ENCODE measurements around the gene DAAM1.

The DAAM1 gene

GRCh38 chr14:59262717-59263454 lies 74.4 kb downstream of the DAAM1 start:
- DNase-seq = no peak

- DNase-seq = peak; percentile 68
These were observed 77.3 kb downstream of the DAAM1 start for GRCh38 chr14:59265808-59266207.

- no peak for DNase-seq
These were observed 78.6 kb downstream of the DAAM1 start for GRCh38 chr14:59267046-59267445.

GRCh38 chr14:59268011-59268410 lies 79.5 kb downstream of the DAAM1 start:
- no peak for DNase-seq

GRCh38 chr14:59268858-59269257 lies 80.4 kb downstream of the DAAM1 start:
- DNase-seq = no peak

GRCh38 chr14:59269466-59269865 lies 81.0 kb downstream of the DAAM1 start:
- DNase-seq = no peak

- DNase-seq = no peak
These were observed 82.8 kb downstream of the DAAM1 start for GRCh38 chr14:59271256-59271655.

GRCh38 chr14:59271734-59272133 lies 83.3 kb downstream of the DAAM1 start:
- no peak for DNase-seq

- no peak for DNase-seq
These were observed 84.2 kb downstream of the DAAM1 start for GRCh38 chr14:59272633-59273032.

GRCh38 chr14:59273737-59274136 lies 85.3 kb downstream of the DAAM1 start:
- no peak for DNase-seq

- DNase-seq = no peak
These were observed 86.5 kb downstream of the DAAM1 start for GRCh38 chr14:59274991-59275391.

GRCh38 chr14:59275668-59276067 lies 87.2 kb downstream of the DAAM1 start:
- DNase-seq = no peak

GRCh38 chr14:59276235-59276634 lies 87.8 kb downstream of the DAAM1 start:
- DNase-seq = no peak

GRCh38 chr14:59277659-59278058 lies 89.2 kb downstream of the DAAM1 start:
- DNase-seq = no peak

- no peak for DNase-seq
These were observed 89.6 kb downstream of the DAAM1 start for GRCh38 chr14:59278111-59278510.

GRCh38 chr14:59280961-59281360 lies 92.5 kb downstream of the DAAM1 start:
- DNase-seq = no peak

GRCh38 chr14:59281609-59282377 lies 93.3 kb downstream of the DAAM1 start:
- DNase-seq = no peak

GRCh38 chr14:59282378-59282765 lies 93.9 kb downstream of the DAAM1 start:
- DNase-seq = no peak

- DNase-seq = no peak
These were observed 94.9 kb downstream of the DAAM1 start for GRCh38 chr14:59283361-59283760.

- DNase-seq = no peak
These were observed 95.6 kb downstream of the DAAM1 start for GRCh38 chr14:59284059-59284458.

GRCh38 chr14:59292028-59292427 lies 103.6 kb downstream of the DAAM1 start:
- DNase-seq = no peak

- DNase-seq = no peak
These were observed 104.6 kb downstream of the DAAM1 start for GRCh38 chr14:59292921-59293534.

- no peak for DNase-seq
These were observed 105.6 kb downstream of the DAAM1 start for GRCh38 chr14:59293935-59294661.
